HG03520 (cell line): Measurements from ENCODE around the gene CBFA2T2.
"Not testable (repeated sequence)": the region's sequence is repeated elsewhere in the genome, so short reads cannot be mapped to it uniquely, and the experiment has no call there.

Experiments used
- ATAC-seq: cut with Tn5 transposase; IDR thresholded peaks from one replicate; pipeline ENCODE4 v1.9.1; 2021; ENCODE audit warnings: mild to moderate bottlenecking, moderate library complexity; ENCODE audit not compliant: unreplicated experiment

The CBFA2T2 gene

DNA sequence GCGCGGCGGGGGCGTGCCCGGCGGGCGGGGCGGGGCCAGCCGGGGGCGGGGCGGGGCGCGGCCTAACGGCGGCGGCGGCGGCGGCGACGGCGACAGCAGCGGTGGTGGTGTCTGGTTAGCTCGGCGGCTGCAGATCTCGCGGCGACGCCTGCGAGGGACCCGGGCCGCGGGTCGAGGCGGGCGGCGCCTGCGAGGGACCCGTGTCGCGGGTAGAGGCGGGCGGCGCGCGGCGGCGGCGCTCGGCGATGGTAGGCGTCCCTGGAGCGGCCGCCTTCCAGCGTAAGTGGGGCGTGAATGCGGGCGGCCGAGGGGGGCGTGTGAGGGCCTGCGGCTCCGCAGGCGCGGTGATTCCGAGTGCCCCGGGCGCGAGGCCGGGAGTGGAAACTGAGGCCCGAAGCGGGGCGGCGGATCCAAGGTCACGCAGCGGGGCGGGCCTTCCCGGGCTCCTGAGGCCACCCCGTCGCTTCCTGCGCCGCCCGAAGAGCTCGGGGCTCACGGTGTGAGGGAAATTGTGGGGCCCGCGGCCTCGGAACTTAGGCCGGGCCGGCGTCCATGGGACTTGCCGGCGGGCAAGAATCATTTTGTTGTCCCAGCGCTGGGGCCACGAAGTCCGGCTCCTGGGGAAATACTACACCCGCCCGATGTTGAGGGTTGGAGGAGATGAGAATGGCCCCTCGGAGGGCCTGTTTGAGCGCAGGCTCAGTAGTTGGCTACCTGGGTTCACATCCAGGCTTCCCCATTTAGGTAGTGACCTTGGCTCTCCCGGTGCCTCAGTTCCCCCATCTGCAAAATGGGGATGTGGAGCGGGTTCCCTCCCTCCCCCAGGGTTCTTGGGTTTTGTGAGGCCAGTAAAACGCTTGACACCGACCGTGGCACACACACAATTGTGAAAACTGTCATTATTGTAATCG lies at the start of gene CBFA2T2:
CBFA2T2 (plus strand) TSS at position 74 of the 911 bp plus-strand sequence; CDS start at position 246, 172 bp downstream.
- ATAC-seq, result peak; percentile 41

GRCh38 chr20:33440562-33440961 lies 49.3 kb upstream of the CBFA2T2 start:
- not testable (repeated sequence) for ATAC-seq

GRCh38 chr20:33441142-33441955 lies 48.5 kb upstream of the CBFA2T2 start:
- ATAC-seq, result no peak

DNA sequence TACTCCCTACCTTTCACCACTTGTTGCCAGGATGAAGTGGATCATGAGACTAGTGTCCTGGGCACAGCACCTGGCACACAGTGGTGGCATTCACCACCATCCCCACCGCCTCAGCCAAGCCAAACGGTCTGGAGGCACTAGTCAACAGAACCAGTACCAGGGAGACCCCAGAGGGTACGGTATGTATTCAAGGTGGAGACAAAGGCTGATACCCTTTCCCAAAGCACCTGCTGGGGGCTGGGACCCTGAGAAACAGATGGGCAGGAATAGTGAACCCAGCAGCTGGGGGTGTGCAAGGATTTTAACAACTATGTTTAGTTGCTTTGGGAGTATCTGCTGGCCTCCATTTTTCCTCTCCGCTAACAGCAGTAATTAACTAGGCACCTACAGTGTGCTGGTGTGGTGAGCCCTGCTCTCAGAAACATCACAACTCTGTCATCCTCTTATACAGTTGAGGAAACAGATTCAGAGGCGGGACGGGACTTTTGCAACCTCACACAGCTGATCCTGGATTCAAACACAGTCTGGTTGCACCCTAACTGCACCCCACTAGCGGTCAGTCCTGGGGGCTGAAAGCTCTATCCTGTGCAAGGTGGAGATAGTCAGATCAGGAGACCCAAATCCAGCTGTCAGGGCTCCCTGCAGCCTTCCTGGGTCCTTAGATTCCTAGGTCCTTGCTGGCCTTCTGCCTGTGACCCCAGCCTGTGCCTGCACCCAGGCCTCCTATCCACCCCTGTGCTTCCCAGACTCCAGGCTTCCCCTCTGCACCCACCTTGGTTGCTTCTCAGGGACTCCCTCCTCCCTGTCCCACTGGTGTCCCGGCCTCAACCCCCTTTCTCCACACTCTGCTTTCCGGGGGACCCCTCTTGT lies 47.5 kb upstream of the CBFA2T2 start:
- ATAC-seq, result no peak

- ATAC-seq, result peak; percentile 12
Observed at GRCh38 chr20:33443006-33443511, 46.8 kb upstream of the CBFA2T2 start.

DNA sequence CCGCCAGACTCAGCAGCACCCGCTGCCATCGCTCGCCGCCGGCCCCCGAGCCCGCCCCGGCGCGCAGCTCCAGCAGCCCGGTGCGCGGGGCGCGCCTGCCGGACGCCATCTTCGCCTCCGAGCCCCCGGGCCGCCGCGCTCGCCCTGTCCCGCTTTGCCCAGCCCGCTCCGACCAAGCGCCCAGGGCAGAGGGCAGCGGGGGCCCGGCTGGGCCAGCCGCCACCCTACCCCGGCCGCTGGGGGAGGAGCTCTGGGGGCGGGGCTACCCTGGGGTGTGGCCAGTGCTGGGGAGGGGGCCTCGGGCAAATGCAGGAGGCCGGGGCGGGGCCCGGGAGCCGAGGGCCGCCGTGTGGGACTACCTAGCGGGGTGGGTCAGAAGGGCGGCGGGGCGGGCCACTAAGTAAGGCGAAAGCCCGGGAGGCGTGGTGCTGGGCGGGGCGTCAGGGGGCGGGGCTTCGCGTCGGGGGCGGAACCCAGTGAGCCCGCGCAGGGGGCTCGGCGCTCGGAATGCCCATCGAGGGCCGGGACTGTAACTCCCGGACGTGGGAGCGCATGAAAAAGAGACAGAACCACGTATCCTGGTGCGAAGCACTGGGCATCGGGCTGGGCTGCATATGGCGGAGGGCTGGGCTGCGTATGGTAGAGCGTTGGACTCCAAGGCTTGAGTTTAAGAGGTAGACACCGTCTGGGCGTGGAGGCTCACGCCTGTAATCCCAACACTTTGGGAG lies 46.2 kb upstream of the CBFA2T2 start, which contains the start of gene SNTA1:
SNTA1 (minus strand) TSS at position 252 of the 728 bp plus-strand sequence; CDS start at position 109, 143 bp downstream.
- peak; percentile 64 for ATAC-seq

- ATAC-seq, result no peak
Observed at GRCh38 chr20:33444797-33445560, 44.9 kb upstream of the CBFA2T2 start.

GRCh38 chr20:33445881-33446625 lies 43.8 kb upstream of the CBFA2T2 start:
- ATAC-seq, result no peak

- ATAC-seq, result no peak
Observed at GRCh38 chr20:33450867-33451266, 39.0 kb upstream of the CBFA2T2 start.

DNA sequence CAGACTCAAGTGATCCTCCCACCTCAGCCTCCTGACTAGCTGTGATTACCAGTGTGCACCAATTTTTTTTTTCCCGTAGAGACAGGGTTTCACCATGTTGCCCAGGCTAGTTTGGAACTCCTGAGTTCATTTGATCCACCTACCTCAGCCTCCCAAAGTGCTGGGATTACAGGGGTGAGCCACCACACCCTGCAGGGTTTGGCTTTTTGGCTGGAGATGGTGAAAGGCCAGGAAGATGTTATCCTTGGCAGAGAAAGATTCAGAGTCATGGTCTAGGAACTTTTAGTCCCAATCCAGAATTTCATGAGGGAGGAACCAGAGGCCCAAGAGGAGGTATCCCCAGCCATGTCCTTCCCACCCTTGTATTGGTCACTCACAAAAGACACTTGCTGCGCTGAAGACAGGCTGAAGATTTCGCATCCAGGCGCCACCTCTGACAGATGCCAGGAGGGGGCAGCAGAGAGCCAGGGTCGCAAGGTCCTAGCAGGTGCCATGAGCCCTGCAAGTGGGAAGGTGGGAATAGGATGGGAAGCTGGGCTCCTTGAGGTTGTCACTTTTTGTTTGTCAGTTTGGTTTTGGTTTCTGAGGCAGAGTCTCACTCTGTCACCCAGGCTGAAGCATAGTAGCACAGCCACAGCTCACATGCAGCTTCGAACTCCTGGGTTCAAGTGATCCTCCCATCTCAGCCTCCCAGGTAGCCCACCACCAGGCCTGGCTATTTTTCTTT lies 32.8 kb upstream of the CBFA2T2 start:
- not testable (repeated sequence) for ATAC-seq

DNA sequence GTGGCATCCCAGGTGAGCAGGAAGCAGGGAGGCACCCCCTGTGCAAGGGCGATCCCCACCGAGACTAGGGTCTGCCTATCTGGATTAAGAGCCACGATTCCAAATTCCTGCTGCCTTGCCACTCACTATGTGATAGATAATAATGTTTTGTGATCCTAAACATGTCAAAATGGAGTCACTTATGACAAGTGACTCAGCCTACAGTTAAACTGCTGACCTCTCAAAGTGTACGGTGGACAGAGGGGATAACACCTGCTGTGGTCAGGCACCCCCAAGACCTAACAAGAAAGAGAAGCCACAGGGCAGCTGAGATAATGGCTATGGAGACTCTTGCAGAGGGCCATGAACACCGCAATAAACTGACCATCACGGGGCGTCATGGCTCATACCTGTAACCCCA lies 30.3 kb upstream of the CBFA2T2 start:
- no peak for ATAC-seq

- no peak for ATAC-seq
Observed at GRCh38 chr20:33460711-33461110, 29.2 kb upstream of the CBFA2T2 start.

- no peak for ATAC-seq
Observed at GRCh38 chr20:33463332-33464101, 26.4 kb upstream of the CBFA2T2 start.

DNA sequence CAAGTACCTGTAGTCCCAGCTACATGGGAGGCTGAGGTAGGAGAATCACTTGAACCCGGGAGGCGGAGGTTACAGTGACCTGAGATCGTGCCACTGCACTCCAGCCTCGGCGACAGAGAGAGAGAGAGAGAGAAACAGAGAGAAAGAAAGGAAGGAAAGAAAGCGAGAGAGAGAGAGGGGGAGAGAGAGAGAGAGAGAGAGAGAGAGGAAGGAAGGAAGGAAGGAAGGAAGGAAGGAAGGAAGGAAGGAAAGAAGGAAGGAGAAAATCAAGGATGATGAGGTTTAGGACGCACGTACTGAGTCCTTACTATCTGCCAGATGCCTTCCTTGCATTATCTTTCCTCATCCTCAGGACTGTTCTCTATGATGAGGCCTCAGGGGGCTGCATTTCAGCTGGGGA lies 25.1 kb upstream of the CBFA2T2 start:
- not testable (repeated sequence) for ATAC-seq

DNA sequence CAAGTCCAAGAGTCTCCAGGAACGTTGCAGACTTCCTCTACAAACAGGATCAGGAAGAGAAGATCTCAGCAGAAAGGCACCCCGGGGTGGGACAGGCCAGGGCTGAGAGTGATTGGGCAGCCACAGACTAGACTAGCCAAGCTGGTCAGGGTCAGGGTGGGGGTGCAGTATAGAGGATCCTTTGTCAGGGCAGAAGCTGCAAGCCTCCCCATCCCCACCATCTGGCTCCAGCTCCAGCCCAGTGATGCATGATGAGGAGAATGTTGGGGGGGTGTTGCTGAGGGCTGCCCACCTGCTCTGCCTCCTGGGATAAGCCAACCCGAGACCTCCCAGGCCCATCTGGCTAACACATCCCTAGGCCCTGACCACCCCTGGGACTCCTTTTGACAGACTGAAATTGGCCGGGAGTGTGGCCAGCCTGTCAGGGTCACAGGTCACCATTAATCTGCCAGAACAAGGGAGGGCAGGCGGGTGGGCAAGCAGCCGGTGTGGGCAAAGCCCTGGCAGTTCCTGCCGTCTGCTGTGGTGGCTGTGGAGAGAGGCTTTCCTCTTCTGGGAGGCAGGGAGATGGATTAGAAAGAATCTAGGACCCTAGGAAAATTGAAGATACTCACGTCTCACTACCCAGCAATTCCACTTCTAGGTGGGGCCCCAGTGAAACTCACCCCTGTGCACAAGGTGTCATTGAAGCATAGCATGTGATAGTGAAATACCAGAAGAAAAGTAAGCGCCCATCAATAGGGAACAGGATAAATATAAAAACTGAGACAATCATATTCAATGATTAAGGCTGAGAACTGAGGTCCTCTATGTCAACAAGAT lies 24.2 kb upstream of the CBFA2T2 start:
- ATAC-seq, result no peak

DNA sequence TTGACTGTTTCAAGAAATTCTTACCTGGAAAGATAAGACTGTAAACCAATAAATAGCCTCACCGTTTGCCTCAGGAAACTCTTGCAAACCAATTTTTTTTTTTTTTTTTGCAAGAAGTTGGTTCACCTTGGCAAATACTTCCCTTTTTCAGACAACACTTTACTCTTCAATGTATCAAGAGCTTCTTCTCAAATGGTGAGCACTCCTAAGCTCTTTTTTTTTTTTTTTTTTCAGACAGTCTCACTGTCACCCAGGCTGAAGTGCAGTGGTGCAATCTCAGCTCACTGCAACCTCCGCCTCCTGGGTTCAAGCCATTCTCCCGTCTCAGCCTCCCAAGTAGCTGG lies 23.6 kb upstream of the CBFA2T2 start:
- no peak for ATAC-seq
